ENCODE measurements around the gene TLR5. TPM values are rescaled to one million over a fixed set of nuclear protein-coding genes. Genes with fewer than 3 reads are reported as not detected.

Gene TLR5
- total and polyA plus RNA-seq, 2 donors (not counting 1 experiment from before 2014, with no cell fraction given), result 0.17 to 0.19 TPM

DNA sequence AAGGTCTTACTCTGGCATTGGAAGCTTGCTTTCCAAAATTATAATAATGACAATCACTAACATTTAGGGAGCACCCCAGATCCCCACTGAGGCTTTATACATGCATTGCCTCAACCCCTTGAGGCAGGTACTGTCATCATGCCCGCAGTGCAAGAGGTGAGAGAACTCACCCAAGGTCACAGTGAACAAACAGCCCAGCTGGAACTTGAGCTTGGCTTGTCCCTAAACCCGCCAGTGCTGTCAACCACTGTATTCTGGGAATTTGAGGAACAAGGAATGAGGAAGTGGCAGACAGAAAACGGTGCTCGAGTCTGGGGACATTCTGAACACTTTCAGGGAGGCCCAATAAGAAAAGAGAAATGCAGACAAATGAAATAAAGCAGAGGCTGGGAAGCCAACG lies 34.6 kb upstream of the TLR5 start:
- no peak overlapping the region for H3K4me3 ChIP-seq (replicated peaks in 1 of 4; ENCODE audit: control extremely low read depth in 1 of 4, insufficient read depth in 1 of 4, low read depth in 3 of 4, low read length in 4 of 4)
- no peaks in the 10 kb centered on the region for H4K20me1 ChIP-seq (ENCODE audit: control insufficient read depth, extremely low read depth, insufficient read depth, low read length)
- H3K27ac ChIP-seq (ENCODE audit: insufficient read depth, low read length), result no peak overlapping the region
- TF ChIP-seq EZH2 (IDR thresholded peaks at IDR 0.05; ENCODE audit: low read length, missing control alignments), result no peak
- TF ChIP-seq, protein P1, sequence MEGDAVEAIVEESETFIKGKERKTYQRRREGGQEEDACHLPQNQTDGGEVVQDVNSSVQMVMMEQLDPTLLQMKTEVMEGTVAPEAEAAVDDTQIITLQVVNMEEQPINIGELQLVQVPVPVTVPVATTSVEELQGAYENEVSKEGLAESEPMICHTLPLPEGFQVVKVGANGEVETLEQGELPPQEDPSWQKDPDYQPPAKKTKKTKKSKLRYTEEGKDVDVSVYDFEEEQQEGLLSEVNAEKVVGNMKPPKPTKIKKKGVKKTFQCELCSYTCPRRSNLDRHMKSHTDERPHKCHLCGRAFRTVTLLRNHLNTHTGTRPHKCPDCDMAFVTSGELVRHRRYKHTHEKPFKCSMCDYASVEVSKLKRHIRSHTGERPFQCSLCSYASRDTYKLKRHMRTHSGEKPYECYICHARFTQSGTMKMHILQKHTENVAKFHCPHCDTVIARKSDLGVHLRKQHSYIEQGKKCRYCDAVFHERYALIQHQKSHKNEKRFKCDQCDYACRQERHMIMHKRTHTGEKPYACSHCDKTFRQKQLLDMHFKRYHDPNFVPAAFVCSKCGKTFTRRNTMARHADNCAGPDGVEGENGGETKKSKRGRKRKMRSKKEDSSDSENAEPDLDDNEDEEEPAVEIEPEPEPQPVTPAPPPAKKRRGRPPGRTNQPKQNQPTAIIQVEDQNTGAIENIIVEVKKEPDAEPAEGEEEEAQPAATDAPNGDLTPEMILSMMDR (conservative IDR thresholded peaks at IDR 0.05 in 1 of 2, IDR thresholded peaks at IDR 0.05 in 1 of 2; ENCODE audit: low read depth in 1 of 2, low read length in 2 of 2), result no peak
- no peak overlapping the region for H3K4me2 ChIP-seq (ENCODE audit: extremely low read depth, insufficient read depth, low read length)
- H3K79me2 ChIP-seq (ENCODE audit: control insufficient read depth, insufficient read depth, low read length), result no peaks in the 10 kb centered on the region
- H3K9me3 ChIP-seq (ENCODE audit: control insufficient read depth, insufficient read depth, low read depth, low read length), result no peaks in the 10 kb centered on the region
- DNase-seq (ENCODE audit: low read depth in 2 of 2), result no peak
- H2AFZ ChIP-seq (ENCODE audit: low read length), result no peak overlapping the region
- no peaks in the 10 kb centered on the region for H3K36me3 ChIP-seq (ENCODE audit: control insufficient read depth, insufficient read depth, low read length)
- no peaks in the 10 kb centered on the region for H3K4me1 ChIP-seq (ENCODE audit: control insufficient read depth, extremely low read depth, insufficient read depth, low read length)
- no peak overlapping the region for H3K9ac ChIP-seq (ENCODE audit: insufficient read depth, low read length)
- H3K27me3 ChIP-seq (ENCODE audit: control insufficient read depth, insufficient read depth, low read length), result no peaks in the 10 kb centered on the region

DNA sequence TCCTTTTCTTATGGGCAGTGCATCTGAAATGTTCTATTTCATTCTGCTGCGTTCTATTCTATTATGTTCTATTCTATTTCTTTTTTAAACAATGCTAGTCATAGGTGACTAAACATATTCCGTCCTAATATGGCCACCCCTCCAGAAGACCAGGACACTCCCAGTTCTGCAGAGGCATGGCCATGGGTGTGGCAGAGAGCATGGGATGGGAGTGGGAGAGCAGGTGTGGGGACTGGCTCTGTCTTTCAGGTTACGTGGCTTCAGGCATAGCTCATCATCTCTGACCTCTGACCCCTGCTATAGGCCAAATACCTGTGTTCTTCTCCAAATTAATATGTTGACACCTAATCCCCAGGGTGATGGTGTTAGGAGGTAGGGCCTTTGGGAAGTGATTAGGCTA lies 33.4 kb upstream of the TLR5 start:
- Histone ChIP-seq H3K4me1 (ENCODE audit: control insufficient read depth, extremely low read depth, insufficient read depth, low read length) (no peaks in the 10 kb centered on the region), H3K4me2 (ENCODE audit: extremely low read depth, insufficient read depth, low read length) (no peak overlapping the region), H3K27ac (ENCODE audit: insufficient read depth, low read length) (no peak overlapping the region), H4K20me1 (ENCODE audit: control insufficient read depth, extremely low read depth, insufficient read depth, low read length) (no peaks in the 10 kb centered on the region), H3K36me3 (ENCODE audit: control insufficient read depth, insufficient read depth, low read length) (no peaks in the 10 kb centered on the region), H3K4me3 (replicated peaks in 1 of 4; ENCODE audit: control extremely low read depth in 1 of 4, insufficient read depth in 1 of 4, low read depth in 3 of 4, low read length in 4 of 4) (no peak overlapping the region), H2AFZ (ENCODE audit: low read length) (no peak overlapping the region), H3K79me2 (ENCODE audit: control insufficient read depth, insufficient read depth, low read length) (no peaks in the 10 kb centered on the region), H3K9me3 (ENCODE audit: control insufficient read depth, insufficient read depth, low read depth, low read length) (no peaks in the 10 kb centered on the region), H3K9ac (ENCODE audit: insufficient read depth, low read length) (no peak overlapping the region), H3K27me3 (ENCODE audit: control insufficient read depth, insufficient read depth, low read length) (no peaks in the 10 kb centered on the region)
- no peak for DNase-seq (ENCODE audit: low read depth in 2 of 2)
- TF ChIP-seq, protein P1 (conservative IDR thresholded peaks at IDR 0.05 in 1 of 2, IDR thresholded peaks at IDR 0.05 in 1 of 2; ENCODE audit: low read depth in 1 of 2, low read length in 2 of 2), result no peak
- no peak for TF ChIP-seq EZH2 (IDR thresholded peaks at IDR 0.05; ENCODE audit: low read length, missing control alignments)

DNA sequence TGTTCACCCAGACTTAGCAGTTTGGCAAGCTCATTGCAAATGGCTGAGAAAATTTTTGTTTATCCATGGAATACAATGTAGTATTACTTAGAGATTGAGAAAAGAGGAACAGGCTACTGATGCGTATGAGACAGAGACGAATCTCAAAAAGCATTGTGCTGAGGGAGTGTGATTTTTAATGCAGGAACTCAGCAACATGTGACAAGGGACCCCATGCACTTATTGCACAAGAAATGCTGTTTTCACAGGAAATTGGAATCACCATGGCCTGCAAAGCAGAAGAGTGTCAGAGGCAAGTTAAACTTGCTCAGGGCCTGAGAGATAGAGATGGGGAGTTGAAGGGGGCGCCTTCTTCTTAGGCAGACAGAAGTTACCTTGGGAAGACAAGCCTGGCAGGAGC lies 32.6 kb upstream of the TLR5 start:
- no peak overlapping the region for H3K27ac ChIP-seq (ENCODE audit: insufficient read depth, low read length)
- no peak overlapping the region for H3K9ac ChIP-seq (ENCODE audit: insufficient read depth, low read length)
- no peaks in the 10 kb centered on the region for H4K20me1 ChIP-seq (ENCODE audit: control insufficient read depth, extremely low read depth, insufficient read depth, low read length)
- H3K4me1 ChIP-seq (ENCODE audit: control insufficient read depth, extremely low read depth, insufficient read depth, low read length), result no peaks in the 10 kb centered on the region
- no peaks in the 10 kb centered on the region for H3K79me2 ChIP-seq (ENCODE audit: control insufficient read depth, insufficient read depth, low read length)
- H3K9me3 ChIP-seq (ENCODE audit: control insufficient read depth, insufficient read depth, low read depth, low read length), result no peaks in the 10 kb centered on the region
- no peaks in the 10 kb centered on the region for H3K27me3 ChIP-seq (ENCODE audit: control insufficient read depth, insufficient read depth, low read length)
- TF ChIP-seq, protein P1 (conservative IDR thresholded peaks at IDR 0.05 in 1 of 2, IDR thresholded peaks at IDR 0.05 in 1 of 2; ENCODE audit: low read depth in 1 of 2, low read length in 2 of 2), result no peak
- no peak for TF ChIP-seq EZH2 (IDR thresholded peaks at IDR 0.05; ENCODE audit: low read length, missing control alignments)
- no peak overlapping the region for H3K4me3 ChIP-seq (replicated peaks in 1 of 4; ENCODE audit: control extremely low read depth in 1 of 4, insufficient read depth in 1 of 4, low read depth in 3 of 4, low read length in 4 of 4)
- no peak overlapping the region for H3K4me2 ChIP-seq (ENCODE audit: extremely low read depth, insufficient read depth, low read length)
- DNase-seq (ENCODE audit: low read depth in 2 of 2), result no peak
- no peaks in the 10 kb centered on the region for H3K36me3 ChIP-seq (ENCODE audit: control insufficient read depth, insufficient read depth, low read length)
- H2AFZ ChIP-seq (ENCODE audit: low read length), result no peak overlapping the region
